K562 (cell line): Measurements from ENCODE around the gene TMEM138. TPM values are rescaled to one million over a fixed set of nuclear protein-coding genes. Genes with fewer than 3 reads are reported as not detected.

Experiments used
- ATF7 ChIP-seq: fragments of 450-650 bp; IDR thresholded peaks from 2 replicates; pipeline ENCODE4 v1.7.1; 2014; ENCODE audit warnings: mild to moderate bottlenecking, moderate library complexity
- CBX1 ChIP-seq: sonication (generic); IDR thresholded peaks from 2 replicates; pipeline ENCODE4 v1.6.1; 2016; ENCODE audit warnings: antibody characterized with exemption, low read depth, mild to moderate bottlenecking
- DACH1 ChIP-seq: fragments of 450-650 bp; IDR thresholded peaks from 2 replicates; pipeline ENCODE4 v1.6.1; 2018; ENCODE audit not compliant: partially characterized antibody
- ELK1 ChIP-seq: sonication (generic); formaldehyde crosslinking; IDR thresholded peaks from 2 replicates; pipeline ENCODE4 v1.8.1; 2022; ENCODE audit warnings: missing genetic modification reagents
- ETV1 ChIP-seq: fragments of 450-650 bp; conservative IDR thresholded peaks from 2 replicates; pipeline ENCODE4 v1.6.1; 2016; ENCODE audit warnings: missing genetic modification characterization, control low read depth, low read depth, missing compliant biosample characterization
- MAZ ChIP-seq, 2 experiments: fragments of 450-650 bp in 1 of 2; sonication (generic) in 1 of 2; formaldehyde crosslinking; IDR thresholded peaks in 1 of 2; conservative IDR thresholded peaks in 1 of 2; 2 replicates each; pipeline versions ENCODE4 v1.4.0 to v1.5.0; 2020; ENCODE audit warnings: mild to moderate bottlenecking in 1 of 2, missing genetic modification reagents in 1 of 2
- MLLT1 ChIP-seq, 2 experiments: fragments of 450-650 bp; IDR thresholded peaks; 2 replicates each; pipeline ENCODE4 v1.6.1; 2016
- OTX1 ChIP-seq: fragments of 450-650 bp; formaldehyde crosslinking; IDR thresholded peaks from 2 replicates; pipeline ENCODE4 v1.4.0; 2022; ENCODE audit warnings: mild to moderate bottlenecking
- RB1 ChIP-seq: fragments of 450-650 bp; IDR thresholded peaks from 2 replicates; pipeline ENCODE4 v1.6.1; 2017; ENCODE audit warnings: low read depth, mild to moderate bottlenecking
- SAFB ChIP-seq: fragments of 200-400 bp; formaldehyde crosslinking; IDR thresholded peaks from 2 replicates; pipeline ENCODE4 v1.6.1; 2017; ENCODE audit warnings: low read depth, low read length, borderline replicate concordance
- SUPT5H ChIP-seq: fragments of 450-650 bp; IDR thresholded peaks from 2 replicates; pipeline ENCODE4 v1.6.1; 2016
- TAF9B ChIP-seq: fragments of 450-650 bp; IDR thresholded peaks from 2 replicates; pipeline ENCODE4 v1.6.1; 2018; ENCODE audit warnings: mild to moderate bottlenecking; ENCODE audit not compliant: partially characterized antibody
- TEAD4 ChIP-seq, 2 experiments: sonication (generic) in 1 of 2; formaldehyde crosslinking in 1 of 2; IDR thresholded peaks; 2 replicates each; pipeline versions ENCODE4 v1.6.1 to v1.8.0; 2012 to 2022; ENCODE audit warnings: borderline replicate concordance in 1 of 2, inconsistent platforms in 1 of 2, low read length in 1 of 2, mild to moderate bottlenecking in 1 of 2, missing genetic modification reagents in 1 of 2
- TFAP4 ChIP-seq: sonication (generic); formaldehyde crosslinking; IDR thresholded peaks from 2 replicates; pipeline ENCODE4 v1.8.0; 2022; ENCODE audit warnings: missing genetic modification reagents, mild to moderate bottlenecking, moderate library complexity, borderline replicate concordance
- ZNF282 ChIP-seq: sonication (generic); formaldehyde crosslinking; IDR thresholded peaks from 2 replicates; pipeline ENCODE4 v1.8.1; 2023; ENCODE audit warnings: missing genetic modification reagents
- ZNF318 ChIP-seq, 2 experiments: fragments of 450-650 bp; IDR thresholded peaks; 2 replicates each; pipeline ENCODE4 v1.6.1; 2016; ENCODE audit warnings: mild to moderate bottlenecking in 2 of 2, borderline replicate concordance in 1 of 2, low read depth in 1 of 2, moderate library complexity in 1 of 2
- polyA plus RNA-seq, 8 experiments: library from polyadenylated mRNA; depleted of rRNA in 4 of 8; stranded (reverse) in 5 of 8; unstranded in 3 of 8; fragments of >200 nt; fragmentation: Nextera tagmentation in 2 of 8; fragmentation: Illumina TruSeq in 1 of 8; extraction: Ambion mirVana in 2 of 8; extraction: Trizol in 1 of 8; gene quantifications; 2 replicates each; pipeline versions ENCODE4 v1.2.1 to v1.2.3, GENCODE V29; 2011 to 2014; ENCODE audit warnings: inconsistent platforms in 1 of 8, missing spikeins in 1 of 8
- total RNA-seq, 7 experiments: library from RNA; depleted of rRNA in 6 of 7; stranded (reverse); fragments of >200 nt in 6 of 7; fragmentation: Illumina TruSeq in 2 of 7; extraction: Trizol in 2 of 7; gene quantifications; 2 replicates each; pipeline versions ENCODE4 v1.2.1 to v1.2.3, GENCODE V29; 2011 to 2021; ENCODE audit warnings: low replicate concordance in 1 of 7

Gene TMEM138
- total and polyA plus RNA-seq, 9 of the 15 experiments (the other 6 are each of a cell fraction or from before 2014, with no cell fraction given) = 23.2 to 168 (median 63.1) TPM

GRCh38 chr11:61347916-61348461 lies 14.2 kb upstream of the TMEM138 start (continued):
- peak in 1 of 2 experiments; percentile 26; a peak in 1 of 4 replicates for TF ChIP-seq MLLT1 (IDR thresholded peaks at IDR 0.05)
- TF ChIP-seq TFAP4 (CRISPR knock-in tag) = peak; percentile 89; the same call in 1 of the 2 replicates
- TF ChIP-seq SUPT5H = no peak
- no peak for TF ChIP-seq ZNF282 (CRISPR knock-in tag)
- no peak for TF ChIP-seq CBX1
- peak; percentile 52; the same call in 1 of the 2 replicates for TF ChIP-seq ETV1 (tag)
- no peak for TF ChIP-seq RB1
- peak; percentile 47; the same call in 1 of the 2 replicates for TF ChIP-seq ATF7
- no peak for TF ChIP-seq TAF9B
- TF ChIP-seq OTX1 (CRISPR knock-in tag) = no peak
- no peak for TF ChIP-seq ZNF318 (IDR thresholded peaks at IDR 0.05; ENCODE audit: borderline replicate concordance in 1 of 2, low read depth in 1 of 2)
- no peak for TF ChIP-seq MAZ (CRISPR knock-in tag; conservative IDR thresholded peaks at IDR 0.05 in 1 of 2, IDR thresholded peaks at IDR 0.05 in 1 of 2)
- TF ChIP-seq DACH1 = peak; percentile 61
- no peak for TF ChIP-seq SAFB
- TF ChIP-seq TEAD4 (IDR thresholded peaks at IDR 0.05; ENCODE audit: low read length) = no peak
- TF ChIP-seq TEAD4 (CRISPR knock-in tag; IDR thresholded peaks at IDR 0.05; ENCODE audit: borderline replicate concordance) = no peak
- TF ChIP-seq ELK1 = no peak
